CD4-positive, CD25-positive, alpha-beta regulatory T cell (primary cell): ENCODE data around the gene CUL2. TPM values are rescaled to one million over a fixed set of nuclear protein-coding genes. Genes with fewer than 3 reads are reported as not detected.
A peak's percentile ranks its signal among the peaks of the same experiment; 100 is the strongest.

Source experiments
- ATAC-seq, 2 donors: fragments of 150-1000 bp; cut with Tn5 transposase; one replicate each; pipeline ENCODE4 v1.10.0; 2021; ENCODE audit warnings: low read depth in 2 of 2, moderate number of reproducible peaks in 2 of 2, moderate library complexity in 1 of 2
- DNase-seq, 3 donors: peaks; one replicate each; pipeline versions ENCODE4 v3.0.0 to v3.0.0-alpha.2; 2012 to 2022; ENCODE audit warnings: mixed read lengths in 1 of 3
- H3K27ac ChIP-seq: one replicate; pipeline ENCODE4 v1.7.0; 2013; ENCODE audit warnings: mild to moderate bottlenecking, low read length; ENCODE audit not compliant: insufficient read depth, poor library complexity, severe bottlenecking
- H3K27me3 ChIP-seq: one replicate; pipeline ENCODE4 v1.7.0; 2013; ENCODE audit warnings: low read length; ENCODE audit not compliant: control insufficient read depth, insufficient read depth
- H3K36me3 ChIP-seq: one replicate; pipeline ENCODE4 v1.7.0; 2013; ENCODE audit warnings: mild to moderate bottlenecking, low read length, moderate library complexity; ENCODE audit not compliant: control insufficient read depth, insufficient read depth
- H3K4me1 ChIP-seq: 2 replicates; pipeline ENCODE4 v1.7.0; 2013; ENCODE audit warnings: mild to moderate bottlenecking, low read length; ENCODE audit not compliant: insufficient read depth, control insufficient read depth, poor library complexity, severe bottlenecking
- H3K4me3 ChIP-seq: one replicate; pipeline ENCODE4 v1.7.0; 2013; ENCODE audit warnings: low read depth, mild to moderate bottlenecking, low read length, moderate library complexity
- H3K9me3 ChIP-seq, 2 experiments: 1 replicate in 1 of 2; 2 replicates in 1 of 2; pipeline ENCODE4 v1.7.0; 2013; ENCODE audit warnings: low read length in 2 of 2, mild to moderate bottlenecking in 1 of 2, moderate library complexity in 1 of 2; ENCODE audit not compliant: control insufficient read depth in 2 of 2
- H3K27ac Mint-ChIP-seq, 3 donors: one replicate each; pipeline ENCODE4 v1.8.0; 2020 to 2022; ENCODE audit warnings: mild to moderate bottlenecking in 3 of 3, mixed read lengths in 3 of 3, moderate library complexity in 2 of 3
- H3K27me3 Mint-ChIP-seq: one replicate; pipeline ENCODE4 v1.8.0; 2022; ENCODE audit warnings: mild to moderate bottlenecking, mixed read lengths
- H3K36me3 Mint-ChIP-seq: one replicate; pipeline ENCODE4 v1.8.0; 2020; ENCODE audit warnings: mixed read lengths
- H3K4me1 Mint-ChIP-seq, 4 donors: one replicate each; pipeline ENCODE4 v1.8.0; 2020 to 2022; ENCODE audit warnings: mixed read lengths in 4 of 4, mild to moderate bottlenecking in 1 of 4
- H3K4me3 Mint-ChIP-seq, 4 donors: one replicate each; pipeline ENCODE4 v1.8.0; 2020 to 2022; ENCODE audit warnings: mild to moderate bottlenecking in 4 of 4, mixed read lengths in 4 of 4, moderate library complexity in 3 of 4
- H3K9me3 Mint-ChIP-seq, 7 donors: one replicate each; pipeline ENCODE4 v1.8.0; 2020 to 2022; ENCODE audit warnings: mixed read lengths in 7 of 7, mild to moderate bottlenecking in 3 of 7, moderate library complexity in 2 of 7
- polyA plus RNA-seq, 4 donors: library from polyadenylated mRNA; unstranded; fragments of 300-500 nt; fragmentation: Illumina TruSeq; gene quantifications; one replicate each; pipeline ENCODE4 v1.2.3, GENCODE V29; 2021
- total RNA-seq: library from RNA; stranded (reverse); gene quantifications from one replicate; pipeline ENCODE4 v1.2.3, GENCODE V29; 2022

Gene CUL2
- total and polyA plus RNA-seq, 5 donors from 2014 or later, result 23.6 to 39.5 (median 27.2) TPM

DNA sequence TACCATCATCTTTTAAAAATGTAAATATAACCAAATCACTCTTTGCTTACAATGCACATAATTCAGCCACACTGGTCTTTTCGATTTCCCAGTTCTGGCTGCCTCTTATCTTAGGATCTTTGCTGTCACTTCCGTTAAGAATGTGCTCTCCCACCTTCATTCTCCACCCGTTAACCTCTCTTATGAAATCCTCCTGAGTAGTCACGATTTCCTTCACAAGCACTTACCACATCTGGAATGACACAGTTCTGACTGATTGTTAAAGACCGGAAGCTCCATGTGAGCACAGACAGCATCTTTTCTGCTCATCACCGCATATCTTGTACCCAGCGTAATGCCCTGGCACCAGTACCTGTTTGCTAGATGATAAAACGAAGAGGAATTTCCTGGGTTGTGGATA lies 84.3 kb downstream of the CUL2 start:
- no peaks in the 10 kb centered on the region for H3K4me1 ChIP-seq
- Mint-ChIP-seq H3K27ac (no peak overlapping the region), H3K36me3 (peaks cover 13% of the 10 kb centered on the region), H3K4me1 (peaks cover 0 to 7% (median 3%) of the 10 kb centered on the region in 4 donors), H3K9me3 (no peaks in the 10 kb centered on the region), H3K4me3 (no peak overlapping the region), H3K27me3 (no peaks in the 10 kb centered on the region)
- H3K27ac ChIP-seq, result no peak overlapping the region
- peaks cover 18% of the 10 kb centered on the region for H3K36me3 ChIP-seq
- H3K4me3 ChIP-seq, result no peak overlapping the region
- H3K9me3 ChIP-seq, result no peaks in the 10 kb centered on the region
- no peaks in the 10 kb centered on the region for H3K27me3 ChIP-seq
- DNase-seq, result no peak
- ATAC-seq, result no peak

- H3K4me1 ChIP-seq, result no peaks in the 10 kb centered on the region
- no peaks in the 10 kb centered on the region for H3K9me3 Mint-ChIP-seq
- DNase-seq, result no peak
- no peaks in the 10 kb centered on the region for H3K27me3 Mint-ChIP-seq
- H3K9me3 ChIP-seq, result no peaks in the 10 kb centered on the region
- no peaks in the 10 kb centered on the region for H3K27me3 ChIP-seq
- peaks cover 0 to 5% (median under 1%) of the 10 kb centered on the region in 4 donors for H3K4me1 Mint-ChIP-seq
- H3K4me3 Mint-ChIP-seq, result no peak overlapping the region
- H3K27ac ChIP-seq, result no peak overlapping the region
- H3K4me3 ChIP-seq, result no peak overlapping the region
- H3K36me3 ChIP-seq, result peaks cover 6% of the 10 kb centered on the region
- no peak for ATAC-seq
- peak overlapping the region in 2 of 3 donors; percentile 48 to 84 for H3K27ac Mint-ChIP-seq
- H3K36me3 Mint-ChIP-seq, result peaks cover 4% of the 10 kb centered on the region
These were observed 85.5 kb downstream of the CUL2 start for GRCh38 chr10:35004651-35005050.

GRCh38 chr10:35003906-35004305 lies 86.2 kb downstream of the CUL2 start:
- H3K4me3 Mint-ChIP-seq, result no peak overlapping the region
- no peaks in the 10 kb centered on the region for H3K9me3 ChIP-seq
- peaks cover 0 to 5% (median under 1%) of the 10 kb centered on the region in 4 donors for H3K4me1 Mint-ChIP-seq
- H3K27me3 ChIP-seq, result no peaks in the 10 kb centered on the region
- no peak overlapping the region for H3K4me3 ChIP-seq
- DNase-seq (no peak), ATAC-seq (no peak)
- H3K27ac ChIP-seq, result no peak overlapping the region
- H3K36me3 Mint-ChIP-seq, result peaks cover 4% of the 10 kb centered on the region
- peaks cover under 1% of the 10 kb centered on the region for H3K36me3 ChIP-seq
- H3K4me1 ChIP-seq, result no peaks in the 10 kb centered on the region
- H3K27me3 Mint-ChIP-seq, result no peaks in the 10 kb centered on the region
- no peaks in the 10 kb centered on the region for H3K9me3 Mint-ChIP-seq
- peak overlapping the region; percentile 20 to 82 (median 48) for H3K27ac Mint-ChIP-seq

GRCh38 chr10:35000936-35001335 lies 89.2 kb downstream of the CUL2 start:
- Histone ChIP-seq H3K27me3 (no peaks in the 10 kb centered on the region), H3K4me1 (no peaks in the 10 kb centered on the region), H3K27ac (no peak overlapping the region), H3K4me3 (no peak overlapping the region), H3K36me3 (no peaks in the 10 kb centered on the region), H3K9me3 (no peaks in the 10 kb centered on the region)
- no peaks in the 10 kb centered on the region for H3K27me3 Mint-ChIP-seq
- ATAC-seq (no peak), DNase-seq (no peak)
- no peak overlapping the region for H3K4me3 Mint-ChIP-seq
- no peaks in the 10 kb centered on the region for H3K36me3 Mint-ChIP-seq
- H3K4me1 Mint-ChIP-seq, result peaks cover 0 to 5% (median under 1%) of the 10 kb centered on the region in 4 donors
- no peaks in the 10 kb centered on the region for H3K9me3 Mint-ChIP-seq
- no peak overlapping the region for H3K27ac Mint-ChIP-seq

DNA sequence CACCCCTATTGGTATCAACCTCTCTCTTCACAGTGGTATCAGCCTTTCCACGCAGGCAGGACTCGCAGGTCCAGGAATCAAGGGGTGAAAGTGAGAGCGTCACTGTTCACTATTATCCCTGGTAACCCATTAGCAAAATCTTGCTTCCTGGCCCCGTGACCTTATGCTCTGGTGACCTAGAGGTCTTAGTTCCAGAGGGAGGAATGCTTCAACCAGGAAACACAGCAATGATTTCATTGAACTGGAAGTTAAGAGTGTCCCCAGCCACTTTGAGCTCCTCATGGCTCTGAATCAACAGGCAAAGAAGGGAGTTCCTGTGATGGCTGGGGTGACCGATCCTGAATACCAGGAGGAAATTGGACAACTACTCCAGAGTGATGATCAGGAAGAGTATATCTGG lies 90.6 kb downstream of the CUL2 start:
- no peak overlapping the region for H3K27ac Mint-ChIP-seq

GRCh38 chr10:34998940-34999339 lies 91.2 kb downstream of the CUL2 start:
- no peaks in the 10 kb centered on the region for H3K9me3 ChIP-seq
- H3K9me3 Mint-ChIP-seq, result no peaks in the 10 kb centered on the region
- peaks cover 7% of the 10 kb centered on the region for H3K4me1 ChIP-seq
- no peaks in the 10 kb centered on the region for H3K27me3 ChIP-seq
- no peaks in the 10 kb centered on the region for H3K36me3 Mint-ChIP-seq
- ATAC-seq (no peak), DNase-seq (no peak)
- peaks cover 8 to 15% (median 10%) of the 10 kb centered on the region in 4 donors for H3K4me1 Mint-ChIP-seq
- H3K4me3 Mint-ChIP-seq, result no peak overlapping the region
- H3K36me3 ChIP-seq, result no peaks in the 10 kb centered on the region
- no peak overlapping the region for H3K4me3 ChIP-seq
- no peak overlapping the region for H3K27ac ChIP-seq
- H3K27ac Mint-ChIP-seq, result peak overlapping the region in 1 of 3 donors; percentile 57
- no peaks in the 10 kb centered on the region for H3K27me3 Mint-ChIP-seq

More for the DNA sequence above, 90.6 kb downstream of the CUL2 start:
- Mint-ChIP-seq H3K36me3 (no peaks in the 10 kb centered on the region), H3K27me3 (no peaks in the 10 kb centered on the region), H3K4me3 (no peak overlapping the region), H3K9me3 (no peaks in the 10 kb centered on the region), H3K4me1 (peaks cover 5 to 11% (median 6%) of the 10 kb centered on the region in 4 donors)
- Histone ChIP-seq H3K27ac (no peak overlapping the region), H3K9me3 (no peaks in the 10 kb centered on the region), H3K27me3 (no peaks in the 10 kb centered on the region), H3K36me3 (no peaks in the 10 kb centered on the region), H3K4me1 (peaks cover 6% of the 10 kb centered on the region), H3K4me3 (no peak overlapping the region)
- DNase-seq (no peak), ATAC-seq (no peak)

DNA sequence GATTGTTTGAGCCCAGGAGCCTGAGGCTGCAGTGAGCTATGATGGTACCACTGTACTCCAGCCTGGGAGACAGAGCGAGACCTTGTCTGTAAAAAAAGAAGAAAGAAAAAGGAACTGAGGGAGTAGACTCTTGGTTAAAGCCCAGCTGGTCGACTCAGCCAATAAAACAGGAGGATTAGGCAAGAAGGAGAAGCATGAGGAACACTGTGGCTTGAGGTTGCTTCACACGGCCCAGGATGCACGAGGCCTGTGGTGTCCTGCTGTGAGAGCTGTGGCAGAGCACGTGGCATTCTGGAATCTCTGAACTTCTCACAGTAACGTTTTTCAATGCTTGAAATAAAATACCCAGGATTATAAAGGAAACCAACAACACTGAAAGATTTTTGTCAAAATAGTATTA lies 93.3 kb downstream of the CUL2 start:
- peak overlapping the region in 2 of 3 donors; percentile 15 to 67 for H3K27ac Mint-ChIP-seq
- no peak for ATAC-seq

GRCh38 chr10:34995925-34996324 lies 94.2 kb downstream of the CUL2 start:
- H3K27ac ChIP-seq, result no peak overlapping the region
- ATAC-seq, result no peak

More for the DNA sequence above, 93.3 kb downstream of the CUL2 start:
- no peaks in the 10 kb centered on the region for H3K27me3 ChIP-seq
- H3K4me3 ChIP-seq, result no peak overlapping the region
- Mint-ChIP-seq H3K27me3 (no peaks in the 10 kb centered on the region), H3K4me1 (peaks cover 8 to 15% (median 10%) of the 10 kb centered on the region in 4 donors), H3K4me3 (no peak overlapping the region), H3K9me3 (no peaks in the 10 kb centered on the region), H3K36me3 (no peaks in the 10 kb centered on the region)
- no peak overlapping the region for H3K27ac ChIP-seq
- no peak for DNase-seq
- H3K9me3 ChIP-seq, result no peaks in the 10 kb centered on the region
- H3K4me1 ChIP-seq, result peaks cover 7% of the 10 kb centered on the region
- H3K36me3 ChIP-seq, result no peaks in the 10 kb centered on the region

More at GRCh38 chr10:34995925-34996324, 94.2 kb downstream of the CUL2 start:
- Mint-ChIP-seq H3K36me3 (no peaks in the 10 kb centered on the region), H3K9me3 (no peaks in the 10 kb centered on the region), H3K27ac (peak overlapping the region in 2 of 3 donors; percentile 9 to 72), H3K4me3 (no peak overlapping the region), H3K27me3 (no peaks in the 10 kb centered on the region), H3K4me1 (peaks cover 8 to 15% (median 10%) of the 10 kb centered on the region in 4 donors)
- peaks cover 7% of the 10 kb centered on the region for H3K4me1 ChIP-seq
- H3K27me3 ChIP-seq, result no peaks in the 10 kb centered on the region
- H3K4me3 ChIP-seq, result no peak overlapping the region
- H3K36me3 ChIP-seq, result no peaks in the 10 kb centered on the region
- DNase-seq, result no peak
- H3K9me3 ChIP-seq, result no peaks in the 10 kb centered on the region
